ENCODE measurements around the gene TRIM71. TPM values are rescaled to one million over a fixed set of nuclear protein-coding genes. Genes with fewer than 3 reads are reported as not detected.
"Not testable (repeated sequence)": the region's sequence is repeated elsewhere in the genome, so short reads cannot be mapped to it uniquely, and the experiment has no call there.

Gene TRIM71
- total RNA-seq, 4 donors from 2014 or later, result not detected

DNA sequence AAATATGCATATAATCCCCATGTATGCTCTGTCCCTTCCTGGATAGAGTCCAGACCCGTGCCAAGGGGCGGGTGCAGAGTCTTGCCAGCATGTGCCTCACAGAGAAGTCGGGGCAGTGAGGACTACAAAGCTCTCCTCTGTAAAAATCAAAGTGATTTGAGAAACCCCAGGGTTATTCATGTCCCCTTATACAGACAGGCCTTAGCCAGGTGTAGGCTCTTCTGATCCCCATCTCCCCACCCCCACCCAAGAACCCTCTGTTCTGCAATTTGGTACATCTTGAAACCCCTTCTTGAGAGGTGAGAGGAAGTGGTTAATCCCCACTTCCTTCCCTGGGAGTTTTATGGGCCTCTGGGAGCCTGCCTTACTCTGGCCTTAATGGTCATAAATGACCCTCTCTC is 24.7 kb downstream of the TRIM71 start:
- Histone ChIP-seq H3K36me3 (no peaks in the 10 kb centered on the region), H3K9me3 (no peaks in the 10 kb centered on the region), H3K27ac (no peak overlapping the region), H3K4me1 (no peaks in the 10 kb centered on the region), H3K4me3 (no peak overlapping the region), H3K27me3 (no peaks in the 10 kb centered on the region)
- DNase-seq, result no peak
- TF ChIP-seq, protein P1, sequence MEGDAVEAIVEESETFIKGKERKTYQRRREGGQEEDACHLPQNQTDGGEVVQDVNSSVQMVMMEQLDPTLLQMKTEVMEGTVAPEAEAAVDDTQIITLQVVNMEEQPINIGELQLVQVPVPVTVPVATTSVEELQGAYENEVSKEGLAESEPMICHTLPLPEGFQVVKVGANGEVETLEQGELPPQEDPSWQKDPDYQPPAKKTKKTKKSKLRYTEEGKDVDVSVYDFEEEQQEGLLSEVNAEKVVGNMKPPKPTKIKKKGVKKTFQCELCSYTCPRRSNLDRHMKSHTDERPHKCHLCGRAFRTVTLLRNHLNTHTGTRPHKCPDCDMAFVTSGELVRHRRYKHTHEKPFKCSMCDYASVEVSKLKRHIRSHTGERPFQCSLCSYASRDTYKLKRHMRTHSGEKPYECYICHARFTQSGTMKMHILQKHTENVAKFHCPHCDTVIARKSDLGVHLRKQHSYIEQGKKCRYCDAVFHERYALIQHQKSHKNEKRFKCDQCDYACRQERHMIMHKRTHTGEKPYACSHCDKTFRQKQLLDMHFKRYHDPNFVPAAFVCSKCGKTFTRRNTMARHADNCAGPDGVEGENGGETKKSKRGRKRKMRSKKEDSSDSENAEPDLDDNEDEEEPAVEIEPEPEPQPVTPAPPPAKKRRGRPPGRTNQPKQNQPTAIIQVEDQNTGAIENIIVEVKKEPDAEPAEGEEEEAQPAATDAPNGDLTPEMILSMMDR (IDR thresholded peaks at IDR 0.05), result no peak
- no peak for TF ChIP-seq POLR2A (IDR thresholded peaks at IDR 0.05)

DNA sequence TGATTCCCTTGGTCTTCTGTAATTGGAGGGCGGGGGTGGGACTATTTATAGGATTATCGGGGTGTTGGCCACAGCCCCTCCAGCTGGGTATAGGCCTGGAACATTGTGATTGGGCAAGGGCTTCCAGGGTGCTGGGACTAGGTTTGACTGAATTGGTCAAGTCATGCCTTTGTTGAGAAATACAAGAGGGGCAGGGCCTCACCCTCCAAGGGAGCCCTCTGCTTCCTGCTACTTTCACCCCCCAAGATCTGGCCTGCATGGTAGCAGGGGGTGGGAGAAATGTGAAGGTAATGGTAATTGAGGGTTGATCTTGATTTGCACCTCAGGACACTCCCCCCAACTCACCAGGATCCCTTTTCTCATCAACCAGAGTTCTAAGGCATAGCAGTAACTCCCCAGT is 25.2 kb downstream of the TRIM71 start:
- no peaks in the 10 kb centered on the region for H3K36me3 ChIP-seq
- no peak for DNase-seq
- no peaks in the 10 kb centered on the region for H3K9me3 ChIP-seq
- H3K4me3 ChIP-seq, result no peak overlapping the region
- TF ChIP-seq POLR2A (IDR thresholded peaks at IDR 0.05), result no peak
- TF ChIP-seq, protein P1 (IDR thresholded peaks at IDR 0.05), result no peak
- no peaks in the 10 kb centered on the region for H3K4me1 ChIP-seq
- no peak overlapping the region for H3K27ac ChIP-seq
- H3K27me3 ChIP-seq, result no peaks in the 10 kb centered on the region

DNA sequence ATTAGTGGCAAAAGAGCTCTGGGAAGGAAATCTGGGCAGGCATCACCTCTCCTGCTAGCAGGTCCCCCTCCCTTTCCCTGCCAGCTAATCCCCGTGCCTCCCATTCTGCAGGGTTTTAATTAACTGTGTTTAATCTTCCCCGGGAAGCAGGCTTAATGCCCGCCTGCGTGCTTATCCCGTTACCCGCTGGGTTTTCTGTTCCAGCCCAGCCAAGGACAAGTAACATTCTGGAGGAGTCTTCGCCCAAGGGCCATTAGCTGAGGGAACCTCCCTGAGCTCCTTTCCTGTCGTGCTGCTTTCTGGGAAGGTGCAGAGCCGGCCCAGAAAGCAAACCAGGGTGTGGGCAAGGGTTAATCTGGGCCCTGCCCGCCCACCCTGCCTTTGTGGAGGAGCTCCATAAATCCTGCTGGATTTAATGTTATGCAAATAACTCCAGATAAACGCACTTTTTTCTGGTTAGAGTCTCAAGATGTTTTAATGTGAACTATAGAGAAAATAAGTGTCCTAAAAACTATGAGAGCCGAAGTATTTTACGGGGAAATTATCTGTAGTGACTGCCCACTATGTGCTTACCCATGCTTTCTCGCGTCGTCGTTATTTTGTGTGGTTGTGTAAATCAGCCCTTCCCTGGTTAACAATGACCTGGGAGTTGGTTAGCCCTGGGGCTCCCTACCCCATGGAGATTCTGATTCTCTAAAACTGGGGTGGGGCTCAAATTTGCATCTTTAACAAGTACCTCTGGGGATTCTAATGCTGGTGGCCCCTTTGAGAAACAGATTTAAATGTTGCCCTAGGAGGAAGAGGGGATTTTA is 25.9 kb downstream of the TRIM71 start:
- no peak for DNase-seq
- H3K27me3 ChIP-seq, result no peaks in the 10 kb centered on the region
- H3K4me3 ChIP-seq, result no peak overlapping the region
- no peaks in the 10 kb centered on the region for H3K36me3 ChIP-seq
- no peaks in the 10 kb centered on the region for H3K4me1 ChIP-seq
- H3K9me3 ChIP-seq, result no peaks in the 10 kb centered on the region
- H3K27ac ChIP-seq, result no peak overlapping the region
- no peak for TF ChIP-seq POLR2A (IDR thresholded peaks at IDR 0.05)
- TF ChIP-seq, protein P1 (IDR thresholded peaks at IDR 0.05), result no peak

DNA sequence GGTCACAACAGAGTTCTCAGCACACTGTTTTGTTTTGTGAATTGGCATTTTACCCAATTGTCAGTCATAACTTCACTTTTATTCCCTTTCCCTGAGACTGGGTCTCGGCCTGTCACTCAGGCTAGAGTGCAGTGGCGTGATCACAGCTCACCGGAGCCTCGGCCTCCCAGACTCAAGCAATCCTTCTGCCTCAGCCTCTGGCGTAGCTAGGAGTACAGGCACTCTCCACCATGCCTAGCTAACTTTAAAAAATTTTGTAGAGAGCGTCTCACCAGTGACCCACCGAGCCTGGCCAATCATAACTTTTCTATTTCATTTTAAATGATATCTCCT is 26.5 kb downstream of the TRIM71 start:
- H3K4me1 ChIP-seq, result no peaks in the 10 kb centered on the region

DNA sequence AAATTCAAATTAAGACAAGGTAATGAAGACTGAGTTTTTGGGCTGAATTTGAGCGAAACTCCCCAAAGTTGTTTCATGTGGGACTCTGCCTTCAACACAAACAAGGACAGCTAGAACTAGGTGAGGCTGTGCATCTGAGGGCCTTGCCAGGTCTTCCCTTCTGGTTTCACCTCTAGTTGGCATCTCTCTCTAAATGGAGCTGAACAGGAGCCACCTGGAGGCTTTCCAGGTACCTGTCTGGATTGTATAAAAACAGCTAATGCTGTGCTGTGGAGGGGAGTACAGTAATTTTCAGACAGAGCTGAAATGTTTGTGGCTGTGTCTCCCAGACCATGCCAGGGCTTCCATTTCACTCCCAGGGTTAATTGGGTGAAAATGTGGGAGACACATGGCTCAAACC is 27.1 kb downstream of the TRIM71 start:
- no peaks in the 10 kb centered on the region for H3K9me3 ChIP-seq
- H3K27me3 ChIP-seq, result no peaks in the 10 kb centered on the region
- no peak overlapping the region for H3K27ac ChIP-seq
- TF ChIP-seq POLR2A (IDR thresholded peaks at IDR 0.05), result no peak
- TF ChIP-seq, protein P1 (IDR thresholded peaks at IDR 0.05), result no peak
- H3K4me1 ChIP-seq, result no peaks in the 10 kb centered on the region
- no peak overlapping the region for H3K4me3 ChIP-seq
- no peaks in the 10 kb centered on the region for H3K36me3 ChIP-seq
- DNase-seq, result no peak

More for the DNA sequence above, 26.5 kb downstream of the TRIM71 start:
- no peaks in the 10 kb centered on the region for H3K36me3 ChIP-seq
- H3K9me3 ChIP-seq, result no peaks in the 10 kb centered on the region
- DNase-seq, result no peak
- H3K4me3 ChIP-seq, result no peak overlapping the region
- no peaks in the 10 kb centered on the region for H3K27me3 ChIP-seq
- no peak overlapping the region for H3K27ac ChIP-seq
- TF ChIP-seq POLR2A (IDR thresholded peaks at IDR 0.05), result no peak

- not testable (repeated sequence) for H3K4me3 ChIP-seq, H3K27me3 ChIP-seq, H3K27ac ChIP-seq, H3K4me1 ChIP-seq, H3K36me3 ChIP-seq, H3K9me3 ChIP-seq, DNase-seq
Observed at GRCh38 chr3:32845546-32845945, 27.7 kb downstream of the TRIM71 start.

DNA sequence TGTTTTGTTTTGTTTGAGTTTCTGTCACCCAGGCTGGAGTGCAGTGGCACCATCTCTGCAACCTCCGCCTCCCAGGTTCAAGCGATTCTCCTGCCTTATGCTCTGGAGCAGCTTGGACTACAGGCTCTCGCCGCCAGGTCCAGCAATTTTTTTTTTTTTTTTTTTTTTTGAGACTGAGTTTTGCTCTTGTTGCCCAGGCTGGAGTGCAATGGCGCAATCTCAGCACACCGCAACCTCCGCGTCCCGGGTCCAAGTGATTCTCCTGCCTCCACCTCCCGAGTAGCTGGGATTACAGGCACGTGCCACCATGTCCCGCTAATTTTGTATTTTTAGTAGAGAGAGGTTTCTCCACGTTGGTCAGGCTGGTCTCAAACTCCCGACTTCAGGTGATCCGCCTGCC is 29.2 kb downstream of the TRIM71 start:
- H3K4me1 ChIP-seq, H3K4me3 ChIP-seq, H3K36me3 ChIP-seq, H3K27me3 ChIP-seq, H3K9me3 ChIP-seq, H3K27ac ChIP-seq, DNase-seq: not testable (repeated sequence)

All from Peyer's patch (tissue), 4 donors.